ENCODE results near the gene CDC42BPA.
"Not testable (repeated sequence)": the region's sequence is repeated elsewhere in the genome, so short reads cannot be mapped to it uniquely, and the experiment has no call there.

The CDC42BPA gene

GRCh38 chr1:226958300-226958699, 360.0 kb downstream of the CDC42BPA start:
- no peak for ATAC-seq

GRCh38 chr1:226957714-226958113, 360.6 kb downstream of the CDC42BPA start:
- ATAC-seq = no peak
- TF ChIP-seq CSRNP3 (CRISPR knock-in tag; IDR thresholded peaks at IDR 0.05) = no peak
- no peak for TF ChIP-seq RARB (CRISPR knock-in tag; IDR thresholded peaks at IDR 0.05)
- TF ChIP-seq BACH2 (CRISPR knock-in tag; IDR thresholded peaks at IDR 0.05; ENCODE audit: borderline replicate concordance) = no peak
- no peak for TF ChIP-seq ZNF8 (CRISPR knock-in tag; IDR thresholded peaks at IDR 0.05)
- TF ChIP-seq ZC3H10 (CRISPR knock-in tag; IDR thresholded peaks at IDR 0.05) = no peak
- no peak for TF ChIP-seq CREB5 (CRISPR knock-in tag; IDR thresholded peaks at IDR 0.05; ENCODE audit: low read depth)
- TF ChIP-seq ISL1 (CRISPR knock-in tag; IDR thresholded peaks at IDR 0.05) = no peak

More at GRCh38 chr1:226958300-226958699, 360.0 kb downstream of the CDC42BPA start:
- TF ChIP-seq PPARA (CRISPR knock-in tag; IDR thresholded peaks at IDR 0.05; ENCODE audit: borderline replicate concordance) = no peak
- no peak for TF ChIP-seq ZFP3 (CRISPR knock-in tag; IDR thresholded peaks at IDR 0.05)
- TF ChIP-seq ZNF70 (CRISPR knock-in tag; IDR thresholded peaks at IDR 0.05) = no peak

GRCh38 chr1:226956942-226957713, 361.2 kb downstream of the CDC42BPA start:
- no peak for ATAC-seq
- no peak for TF ChIP-seq TSHZ2 (CRISPR knock-in tag; IDR thresholded peaks at IDR 0.05)
- TF ChIP-seq CSRNP3 (CRISPR knock-in tag; IDR thresholded peaks at IDR 0.05) = no peak
- no peak for TF ChIP-seq ISL1 (CRISPR knock-in tag; IDR thresholded peaks at IDR 0.05)
- no peak for TF ChIP-seq CREB5 (CRISPR knock-in tag; IDR thresholded peaks at IDR 0.05; ENCODE audit: low read depth)
- no peak for TF ChIP-seq BACH2 (CRISPR knock-in tag; IDR thresholded peaks at IDR 0.05; ENCODE audit: borderline replicate concordance)

GRCh38 chr1:226955857-226956256, 362.4 kb downstream of the CDC42BPA start:
- not testable (repeated sequence) for ATAC-seq

GRCh38 chr1:226954777-226955176, 363.5 kb downstream of the CDC42BPA start:
- TF ChIP-seq ISL1 (CRISPR knock-in tag; IDR thresholded peaks at IDR 0.05) (no peak), GLIS3 (CRISPR knock-in tag; IDR thresholded peaks at IDR 0.05) (no peak), CREB5 (CRISPR knock-in tag; IDR thresholded peaks at IDR 0.05; ENCODE audit: low read depth) (no peak), BACH2 (CRISPR knock-in tag; IDR thresholded peaks at IDR 0.05; ENCODE audit: borderline replicate concordance) (no peak)
- no peak; the same call in 2 of the 3 replicates for ATAC-seq
